ENCODE data around the gene ITCH.
"Not testable (repeated sequence)": the region's sequence is repeated elsewhere in the genome, so short reads cannot be mapped to it uniquely, and the experiment has no call there.

DNA sequence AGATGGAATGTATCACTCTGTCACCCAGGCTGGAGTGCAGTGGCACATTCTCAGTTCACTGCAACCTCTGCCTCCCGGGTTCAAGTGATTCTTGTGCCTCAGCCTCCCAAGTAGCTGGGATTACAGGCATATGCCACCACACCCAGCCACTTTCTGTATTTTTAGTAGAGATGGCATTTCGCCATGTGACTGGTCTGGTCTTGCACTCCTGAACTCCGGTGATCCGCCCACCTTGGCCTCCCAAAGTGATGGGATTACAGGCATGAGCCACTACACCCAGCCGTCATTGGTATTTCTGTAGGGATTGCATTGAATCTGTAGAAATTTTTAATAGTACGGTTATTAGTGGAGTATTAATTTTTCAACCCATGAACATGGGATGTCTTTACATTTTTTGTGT, 134.5 kb downstream of the ITCH start:
- TF ChIP-seq CHD2 (IDR thresholded peaks at IDR 0.05; ENCODE audit: low read length); EZH2 (IDR thresholded peaks at IDR 0.05; ENCODE audit: low read depth, low read length, severe bottlenecking); MAFK (IDR thresholded peaks at IDR 0.05; ENCODE audit: low read depth, low read length); POLR2A (IDR thresholded peaks at IDR 0.05; ENCODE audit: control extremely low read depth in 1 of 2, low read depth in 2 of 2, low read length in 2 of 2); RFX5 (IDR thresholded peaks at IDR 0.05; ENCODE audit: borderline replicate concordance, low read depth, low read length): not testable (repeated sequence)
- TF ChIP-seq, protein P1, sequence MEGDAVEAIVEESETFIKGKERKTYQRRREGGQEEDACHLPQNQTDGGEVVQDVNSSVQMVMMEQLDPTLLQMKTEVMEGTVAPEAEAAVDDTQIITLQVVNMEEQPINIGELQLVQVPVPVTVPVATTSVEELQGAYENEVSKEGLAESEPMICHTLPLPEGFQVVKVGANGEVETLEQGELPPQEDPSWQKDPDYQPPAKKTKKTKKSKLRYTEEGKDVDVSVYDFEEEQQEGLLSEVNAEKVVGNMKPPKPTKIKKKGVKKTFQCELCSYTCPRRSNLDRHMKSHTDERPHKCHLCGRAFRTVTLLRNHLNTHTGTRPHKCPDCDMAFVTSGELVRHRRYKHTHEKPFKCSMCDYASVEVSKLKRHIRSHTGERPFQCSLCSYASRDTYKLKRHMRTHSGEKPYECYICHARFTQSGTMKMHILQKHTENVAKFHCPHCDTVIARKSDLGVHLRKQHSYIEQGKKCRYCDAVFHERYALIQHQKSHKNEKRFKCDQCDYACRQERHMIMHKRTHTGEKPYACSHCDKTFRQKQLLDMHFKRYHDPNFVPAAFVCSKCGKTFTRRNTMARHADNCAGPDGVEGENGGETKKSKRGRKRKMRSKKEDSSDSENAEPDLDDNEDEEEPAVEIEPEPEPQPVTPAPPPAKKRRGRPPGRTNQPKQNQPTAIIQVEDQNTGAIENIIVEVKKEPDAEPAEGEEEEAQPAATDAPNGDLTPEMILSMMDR (IDR thresholded peaks at IDR 0.05; ENCODE audit: control extremely low read depth in 1 of 3, insufficient read depth in 1 of 3, low read depth in 1 of 3, low read length in 3 of 3): not testable (repeated sequence)
